ENCODE measurements around the gene DRD2.

DNA sequence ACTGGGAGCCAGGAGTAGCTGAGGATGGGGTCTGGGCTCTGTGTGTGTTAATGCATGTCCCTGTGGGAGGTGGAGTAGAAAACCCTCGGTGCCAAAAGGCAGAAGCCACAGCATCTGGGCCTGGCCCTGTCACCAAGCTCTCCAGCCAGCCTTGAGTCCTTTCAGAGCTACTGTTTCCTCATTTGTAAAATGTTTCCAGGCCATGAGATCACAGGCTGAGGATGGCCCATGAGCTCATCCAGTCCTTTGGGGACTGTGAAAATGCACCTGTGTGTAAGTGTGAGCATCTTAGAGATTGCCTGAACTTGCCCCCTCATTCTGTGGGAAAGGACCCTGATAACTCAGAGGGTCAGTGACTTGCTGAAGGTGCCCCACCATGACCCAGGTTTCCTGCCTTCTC, 78.5 kb downstream of the DRD2 start:
- TF ChIP-seq, protein P1, sequence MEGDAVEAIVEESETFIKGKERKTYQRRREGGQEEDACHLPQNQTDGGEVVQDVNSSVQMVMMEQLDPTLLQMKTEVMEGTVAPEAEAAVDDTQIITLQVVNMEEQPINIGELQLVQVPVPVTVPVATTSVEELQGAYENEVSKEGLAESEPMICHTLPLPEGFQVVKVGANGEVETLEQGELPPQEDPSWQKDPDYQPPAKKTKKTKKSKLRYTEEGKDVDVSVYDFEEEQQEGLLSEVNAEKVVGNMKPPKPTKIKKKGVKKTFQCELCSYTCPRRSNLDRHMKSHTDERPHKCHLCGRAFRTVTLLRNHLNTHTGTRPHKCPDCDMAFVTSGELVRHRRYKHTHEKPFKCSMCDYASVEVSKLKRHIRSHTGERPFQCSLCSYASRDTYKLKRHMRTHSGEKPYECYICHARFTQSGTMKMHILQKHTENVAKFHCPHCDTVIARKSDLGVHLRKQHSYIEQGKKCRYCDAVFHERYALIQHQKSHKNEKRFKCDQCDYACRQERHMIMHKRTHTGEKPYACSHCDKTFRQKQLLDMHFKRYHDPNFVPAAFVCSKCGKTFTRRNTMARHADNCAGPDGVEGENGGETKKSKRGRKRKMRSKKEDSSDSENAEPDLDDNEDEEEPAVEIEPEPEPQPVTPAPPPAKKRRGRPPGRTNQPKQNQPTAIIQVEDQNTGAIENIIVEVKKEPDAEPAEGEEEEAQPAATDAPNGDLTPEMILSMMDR (IDR thresholded peaks at IDR 0.05) = no peak
- no peak for TF ChIP-seq POLR2A (IDR thresholded peaks at IDR 0.05)
